Measurements from ENCODE around the gene CTRB2.
"Not testable (repeated sequence)": the region's sequence is repeated elsewhere in the genome, so short reads cannot be mapped to it uniquely, and the experiment has no call there.

Gene CTRB2

DNA sequence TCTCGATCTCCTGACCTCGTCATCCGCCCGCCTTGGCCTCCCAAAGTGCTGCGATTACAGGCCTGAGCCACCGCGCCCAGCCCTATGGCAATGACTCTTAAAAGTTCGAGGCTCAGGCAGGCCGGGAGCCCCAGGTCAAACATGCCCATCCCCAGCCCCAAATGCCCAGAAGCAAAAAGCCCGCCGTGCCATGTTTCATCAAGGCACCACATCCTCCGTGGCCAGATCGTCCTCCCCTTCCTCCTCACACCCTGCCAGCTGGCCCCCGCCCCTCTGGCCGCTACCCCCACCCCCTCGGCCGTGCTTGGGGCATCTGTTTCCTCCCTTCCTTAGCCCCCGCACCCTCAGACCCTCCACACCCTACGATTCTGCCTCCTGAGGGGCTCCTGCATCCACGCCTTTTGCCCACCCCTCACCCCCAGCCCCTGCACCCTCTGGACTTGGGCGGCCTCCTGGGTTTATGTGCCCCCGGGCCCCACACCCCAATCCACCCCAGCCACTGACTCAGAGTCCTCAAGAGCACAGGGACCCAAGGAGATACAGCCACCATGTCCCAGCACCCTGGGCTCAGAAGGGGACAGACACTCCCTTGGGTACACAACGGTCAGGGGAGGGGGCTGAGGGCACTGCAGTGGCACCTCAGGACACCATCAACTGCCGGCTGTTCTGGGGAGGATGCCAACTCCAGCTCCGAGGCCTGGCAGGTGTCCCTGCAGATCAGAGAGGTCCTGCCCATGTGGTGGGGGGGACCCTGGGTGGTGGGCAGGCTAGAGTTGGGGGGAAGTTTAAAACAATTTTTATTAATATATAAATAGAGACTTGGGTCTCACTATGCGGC is 18.9 kb upstream of the CTRB2 start:
- DNase-seq = no peak

GRCh38 chr16:75225092-75225491 is 18.1 kb upstream of the CTRB2 start:
- DNase-seq = no peak

DNA sequence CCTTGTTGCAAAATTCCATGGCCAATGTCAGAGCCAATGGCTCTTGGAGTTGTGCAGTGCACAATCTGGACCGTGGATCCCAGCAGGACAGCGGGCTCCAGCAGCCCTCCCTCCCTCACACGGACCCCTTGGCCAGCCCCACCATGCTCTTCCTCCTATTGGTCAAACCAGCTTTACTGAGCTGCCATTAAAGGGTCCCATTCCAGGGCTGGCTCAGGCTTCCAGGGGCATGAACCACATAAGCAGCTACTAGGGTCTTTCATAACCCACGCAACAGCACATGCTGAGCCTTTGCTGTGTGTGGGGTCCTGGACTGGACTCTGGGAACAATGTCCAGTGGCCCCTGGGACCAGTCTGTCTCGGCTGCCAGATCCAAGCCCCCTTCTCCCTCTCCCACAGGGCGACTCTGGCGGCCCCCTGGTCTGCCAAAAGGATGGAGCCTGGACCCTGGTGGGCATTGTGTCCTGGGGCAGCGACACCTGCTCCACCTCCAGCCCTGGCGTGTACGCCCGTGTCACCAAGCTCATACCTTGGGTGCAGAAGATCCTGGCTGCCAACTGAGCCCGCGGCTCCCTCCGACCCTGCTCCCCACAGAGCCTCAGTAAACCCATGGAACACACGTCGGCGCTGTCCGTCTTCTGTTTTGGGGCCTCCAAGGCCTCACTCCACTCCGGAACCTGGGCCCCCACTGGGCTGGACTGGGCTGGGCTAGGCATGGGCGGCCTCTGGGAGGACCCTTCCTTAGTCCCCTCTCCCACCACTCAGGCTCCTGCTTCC is 17.5 kb upstream of the CTRB2 start:
- no peak for DNase-seq

- not testable (repeated sequence) for DNase-seq
These were observed 16.2 kb upstream of the CTRB2 start for GRCh38 chr16:75223129-75223528.

DNA sequence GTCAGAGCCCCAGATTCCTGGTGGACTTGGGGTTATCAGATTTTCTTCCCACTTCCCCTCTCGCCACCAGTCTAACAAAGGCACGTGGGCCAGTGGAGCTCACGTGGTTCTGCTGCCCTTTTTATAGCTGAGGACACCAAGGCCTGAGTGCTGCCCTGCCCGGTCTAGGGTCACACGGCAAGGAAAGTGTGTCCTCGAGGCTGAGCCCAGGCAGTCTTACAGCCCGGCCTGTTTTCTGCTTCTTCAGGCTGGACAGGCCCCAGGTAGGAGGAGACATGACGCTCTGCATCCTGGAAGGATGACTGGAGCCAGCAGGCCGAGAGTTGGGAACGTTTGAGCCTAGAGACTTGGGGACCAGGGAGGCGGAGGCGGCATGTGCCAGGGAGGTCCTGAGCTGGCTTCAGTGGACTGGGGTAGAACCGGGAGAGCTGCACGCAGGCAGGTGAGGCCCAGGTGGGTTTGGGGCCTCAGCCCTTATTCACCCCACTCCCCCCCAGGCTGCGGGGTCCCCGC is 15.4 kb upstream of the CTRB2 start:
- no peak for DNase-seq

DNA sequence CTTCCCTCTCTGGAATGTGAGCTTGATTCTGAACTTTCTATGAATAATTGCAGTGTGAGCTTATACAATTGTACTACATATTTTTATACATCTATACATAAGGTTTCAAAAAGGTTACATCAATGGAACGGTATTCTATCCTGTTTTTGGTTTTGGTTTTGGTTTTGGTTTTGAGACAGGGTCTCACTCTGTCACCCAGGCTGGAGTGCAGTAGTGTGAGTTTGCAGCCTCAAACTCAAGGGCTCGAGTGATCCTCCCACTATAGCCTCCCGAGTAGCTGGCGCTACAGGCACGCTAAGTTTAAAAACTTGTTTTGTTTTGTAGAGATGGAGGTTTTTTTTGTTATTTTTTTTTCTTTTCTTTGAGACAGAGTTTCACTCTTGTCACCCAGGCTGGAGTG is 12.9 kb upstream of the CTRB2 start:
- no peak for DNase-seq

DNA sequence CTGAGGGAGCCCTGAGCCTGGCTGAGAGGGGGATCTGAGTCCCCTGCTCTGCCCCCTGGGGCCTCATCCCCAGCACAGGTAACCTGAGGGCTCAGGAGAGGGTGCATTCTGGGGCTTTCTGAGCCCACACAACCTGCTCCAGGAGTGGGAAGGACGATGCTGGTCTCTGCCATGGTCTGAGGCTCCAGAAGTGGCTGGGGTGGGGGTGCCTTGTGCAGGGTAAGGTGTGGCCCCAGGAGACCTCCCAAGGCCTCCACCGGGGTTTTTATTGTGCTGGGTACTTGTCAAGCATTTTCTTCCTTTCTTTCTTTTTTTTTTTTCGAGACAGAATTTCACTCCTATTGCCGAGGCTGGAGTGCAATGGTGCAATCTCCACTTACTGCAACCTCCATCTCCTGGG is 12.1 kb upstream of the CTRB2 start:
- no peak for DNase-seq

DNA sequence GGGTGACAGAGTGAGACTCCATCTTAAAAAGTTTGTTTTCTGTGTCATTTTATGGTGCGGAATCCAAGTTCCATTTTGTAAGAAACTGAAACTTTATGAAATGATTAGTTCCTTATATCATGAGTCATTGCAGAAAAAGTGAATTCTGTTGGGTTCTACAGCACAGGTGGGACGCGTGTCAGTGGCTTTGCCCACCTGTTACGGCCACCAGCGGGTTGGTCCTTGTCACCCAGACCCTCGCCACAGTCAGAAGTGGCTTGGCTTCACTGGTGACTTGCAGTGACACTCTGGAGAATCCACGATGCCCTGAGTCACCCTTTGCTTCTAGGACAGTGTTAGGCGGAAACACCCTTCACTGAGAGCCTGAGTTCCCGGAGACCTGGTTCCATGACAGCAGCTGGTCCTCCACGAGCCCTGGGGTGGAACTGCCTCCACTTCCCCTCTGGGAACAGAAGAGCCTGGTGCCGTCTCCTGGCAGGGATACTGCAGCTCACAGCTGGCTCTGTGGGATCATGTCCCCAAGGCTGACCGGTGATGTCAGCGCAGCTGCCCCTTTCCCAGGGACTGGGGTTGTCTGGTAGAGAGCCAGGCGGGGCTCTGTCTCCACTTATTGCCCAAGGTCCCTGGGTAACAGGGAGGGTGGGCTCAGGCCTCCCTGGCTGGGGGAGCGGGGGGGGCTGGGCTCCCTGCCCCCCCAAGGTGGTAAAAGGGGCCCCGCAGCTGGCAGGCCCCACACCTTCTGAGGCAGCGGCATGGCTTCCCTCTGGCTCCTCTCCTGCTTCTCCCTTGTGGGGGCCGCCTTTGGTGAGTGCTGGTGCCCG is 11.5 kb upstream of the CTRB2 start, which contains the start of gene CTRB1:
Gene CTRB1 (plus strand): TSS at position 733 of the 821 bp plus-strand sequence. CDS start 20 bp downstream, at position 753.
- DNase-seq = no peak

- no peak for DNase-seq
These were observed 10.5 kb upstream of the CTRB2 start for GRCh38 chr16:75217389-75217851.

DNA sequence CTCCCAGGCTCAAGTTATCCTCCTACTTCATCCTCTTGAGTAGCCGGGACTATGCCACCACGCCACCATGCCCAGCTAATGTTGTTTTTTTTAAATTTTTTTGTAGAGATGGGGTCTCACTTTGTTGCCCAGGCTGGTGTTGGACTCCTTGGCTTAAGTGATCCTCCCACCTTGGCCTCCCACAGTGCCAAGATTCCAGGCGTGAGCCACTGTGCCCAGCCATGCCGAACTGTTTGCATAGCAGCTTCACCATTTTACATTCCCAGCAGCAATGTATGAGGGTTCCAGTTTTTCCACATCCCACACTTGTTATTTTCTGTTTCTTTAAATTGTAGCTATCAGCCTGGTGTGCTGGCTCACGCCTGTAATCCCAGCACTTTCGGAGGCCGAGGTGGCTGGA is 9.6 kb upstream of the CTRB2 start:
- DNase-seq = no peak

- DNase-seq = no peak
These were observed 9.2 kb upstream of the CTRB2 start for GRCh38 chr16:75216127-75216526.

GRCh38 chr16:75211286-75211685 is 4.3 kb upstream of the CTRB2 start:
- DNase-seq = not testable (repeated sequence)

- DNase-seq = no peak
These were observed 3.0 kb upstream of the CTRB2 start for GRCh38 chr16:75209944-75210343.

DNA sequence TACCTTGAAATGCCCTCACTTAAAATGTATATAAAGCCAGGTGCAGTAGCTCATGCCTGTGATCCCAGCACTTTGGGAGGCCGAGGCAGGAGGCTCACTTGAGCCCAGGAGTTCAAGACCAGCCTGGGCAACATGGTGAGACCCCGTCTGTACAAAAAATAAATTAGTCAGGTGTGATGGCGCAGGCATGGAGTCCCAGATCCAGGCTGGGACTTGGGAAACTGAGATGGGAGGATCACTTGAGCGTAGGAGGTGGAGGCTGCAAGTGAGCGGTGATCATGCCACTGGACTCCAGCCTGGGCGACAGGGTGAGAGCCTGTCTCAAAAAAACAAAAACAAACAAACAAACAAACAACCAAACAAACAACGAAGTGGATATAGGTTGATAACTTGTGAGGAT is 2.6 kb upstream of the CTRB2 start:
- DNase-seq = not testable (repeated sequence)

DNA sequence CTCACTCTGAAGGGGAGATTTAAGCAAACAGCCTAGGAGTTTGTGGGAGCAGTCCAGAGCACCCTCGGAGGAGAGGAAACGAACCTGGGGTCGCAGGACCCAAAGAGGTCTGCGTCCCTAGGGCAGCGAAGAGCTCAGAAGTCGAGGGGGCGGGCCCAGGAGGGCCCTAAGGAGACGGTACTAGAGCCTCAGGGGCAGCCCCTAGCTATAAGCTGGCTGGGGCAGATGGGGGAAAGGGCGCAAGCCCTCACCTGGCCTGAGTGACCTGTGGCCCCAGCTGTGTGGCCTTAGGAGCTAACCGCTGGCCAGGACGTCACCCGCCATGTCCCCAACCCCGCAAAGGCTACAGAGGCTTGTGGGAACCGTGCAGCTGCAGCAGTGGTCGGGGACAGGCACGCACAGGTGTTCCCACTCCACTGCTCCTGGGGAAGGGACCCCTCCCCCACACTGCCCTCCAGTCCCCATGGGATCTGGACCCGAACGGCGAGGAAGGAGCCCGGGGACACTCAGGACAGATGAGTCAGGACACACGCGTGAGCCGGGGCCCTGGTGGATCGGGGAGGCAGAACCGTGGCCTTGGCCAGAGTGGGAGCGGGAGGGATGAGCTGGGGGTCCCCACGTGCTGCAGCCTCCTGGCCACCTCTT is 2.0 kb upstream of the CTRB2 start:
- no peak for DNase-seq

DNA sequence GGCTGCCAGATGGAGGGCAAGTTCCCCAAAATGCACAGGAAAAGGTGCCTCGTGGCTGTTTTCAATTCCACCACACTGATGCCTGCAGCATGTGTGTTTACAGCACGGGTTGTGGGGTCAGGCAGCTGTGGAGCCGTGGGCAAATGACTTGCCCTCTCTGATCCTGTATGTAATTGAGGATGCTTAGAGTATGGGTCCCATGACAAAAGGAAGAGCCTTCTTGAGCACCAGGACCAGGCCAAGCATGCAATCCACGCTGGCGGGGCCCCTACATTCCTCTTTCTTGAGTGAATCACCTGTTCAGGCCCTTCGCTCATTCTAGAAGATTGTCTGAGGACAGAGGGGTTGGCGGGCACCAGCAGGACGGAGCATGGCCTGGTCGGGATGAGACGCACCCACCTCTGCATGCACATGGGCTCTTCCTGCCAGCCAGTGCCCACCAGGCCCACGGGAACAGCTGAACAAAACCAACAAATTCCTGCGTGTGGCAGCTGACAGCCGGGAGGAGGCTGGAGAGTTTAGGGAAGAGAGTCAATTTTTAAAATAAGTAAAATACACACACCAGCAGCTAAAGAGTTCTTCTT is 1.4 kb upstream of the CTRB2 start:
- no peak for DNase-seq

- no peak for DNase-seq
These were observed 870 bp upstream of the CTRB2 start for GRCh38 chr16:75207831-75208230.

DNA sequence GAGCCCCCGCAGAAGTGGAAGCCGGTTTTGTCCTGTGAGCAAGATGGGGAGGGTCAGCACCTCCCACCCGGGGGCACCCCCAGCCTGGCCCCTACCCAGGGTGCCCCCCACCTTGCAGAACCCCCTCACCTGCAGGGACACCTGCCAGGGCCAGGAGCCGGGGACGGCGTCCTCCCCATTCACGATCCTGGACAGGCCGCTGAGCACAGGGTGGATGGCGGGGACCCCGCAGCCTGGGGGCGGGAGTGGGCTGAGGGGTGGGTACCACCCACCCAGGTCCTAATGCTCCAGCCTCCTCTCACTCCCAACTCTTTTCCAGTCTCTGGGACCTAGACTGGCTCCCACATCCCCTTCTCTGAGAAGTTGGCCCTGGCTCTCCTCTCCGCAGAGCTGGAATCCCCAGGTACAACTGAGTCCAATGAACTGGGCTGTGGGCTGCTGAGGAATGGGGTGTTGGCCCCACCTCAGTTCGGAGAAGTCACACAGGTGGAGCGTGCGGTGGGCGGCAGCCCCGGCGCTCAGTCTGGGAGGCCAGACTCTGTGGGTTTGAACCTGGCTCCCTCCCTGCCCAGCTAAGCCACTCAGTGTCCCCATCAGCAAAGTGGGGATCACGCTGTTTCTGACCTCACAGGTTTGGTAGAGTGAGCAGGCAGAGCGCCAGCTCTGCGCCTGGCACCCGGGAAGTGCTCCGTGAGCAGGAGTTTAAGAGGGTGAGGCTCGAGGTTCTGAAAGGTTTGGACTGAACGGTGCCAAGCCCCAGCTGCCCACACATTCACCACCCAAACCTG is 806 bp downstream of the CTRB2 start:
- not testable (repeated sequence) for DNase-seq

GRCh38 chr16:75205438-75205837 is 1.5 kb downstream of the CTRB2 start:
- DNase-seq = not testable (repeated sequence)

DNA sequence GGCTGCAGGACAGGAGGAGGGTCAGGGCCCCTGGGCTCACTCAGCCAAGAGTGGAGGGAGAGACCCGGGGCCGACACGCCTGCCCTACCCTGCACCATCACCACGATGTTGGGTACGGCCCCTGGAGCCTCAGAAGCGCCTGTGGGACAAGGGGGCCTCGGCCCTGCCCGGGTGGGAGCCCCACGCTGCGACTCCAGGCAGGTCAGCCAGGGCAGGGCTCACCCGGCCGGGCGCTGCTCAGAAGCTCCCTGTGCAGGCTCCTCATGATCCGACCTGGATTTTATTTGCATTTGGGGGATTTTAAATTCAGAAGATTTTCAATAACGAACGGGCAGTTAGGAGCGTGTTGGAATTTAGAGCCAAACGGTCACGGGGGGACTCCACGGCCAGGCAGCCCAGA is 2.1 kb downstream of the CTRB2 start:
- not testable (repeated sequence) for DNase-seq

DNA sequence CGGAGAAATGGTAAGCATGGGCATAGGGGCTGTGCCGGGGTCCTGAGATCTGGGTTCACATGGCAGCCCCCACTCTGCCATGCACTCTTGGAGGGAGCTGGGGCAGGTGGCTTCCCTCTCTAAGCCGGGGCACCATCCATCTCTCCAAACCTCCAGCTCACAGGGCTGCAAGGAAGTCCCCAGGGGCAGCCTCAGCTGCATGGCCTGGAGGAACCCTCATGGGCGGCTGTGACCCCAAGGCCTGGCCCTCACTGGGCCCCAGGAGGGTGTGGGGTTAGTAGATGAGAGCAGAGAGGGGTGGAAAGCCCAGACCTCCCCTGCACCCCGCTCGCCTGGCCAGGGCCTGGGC is 2.6 kb downstream of the CTRB2 start:
- no peak for DNase-seq
